CD4-positive, alpha-beta T cell treated with Interferon alpha-2 for 1 hour (primary cell): ENCODE data around the gene RPL29.

Source experiments
- DNase-seq, 2 donors: peaks; one replicate each; pipeline ENCODE4 v3.0.0-alpha.2; 2020 to 2022

The RPL29 gene

DNA sequence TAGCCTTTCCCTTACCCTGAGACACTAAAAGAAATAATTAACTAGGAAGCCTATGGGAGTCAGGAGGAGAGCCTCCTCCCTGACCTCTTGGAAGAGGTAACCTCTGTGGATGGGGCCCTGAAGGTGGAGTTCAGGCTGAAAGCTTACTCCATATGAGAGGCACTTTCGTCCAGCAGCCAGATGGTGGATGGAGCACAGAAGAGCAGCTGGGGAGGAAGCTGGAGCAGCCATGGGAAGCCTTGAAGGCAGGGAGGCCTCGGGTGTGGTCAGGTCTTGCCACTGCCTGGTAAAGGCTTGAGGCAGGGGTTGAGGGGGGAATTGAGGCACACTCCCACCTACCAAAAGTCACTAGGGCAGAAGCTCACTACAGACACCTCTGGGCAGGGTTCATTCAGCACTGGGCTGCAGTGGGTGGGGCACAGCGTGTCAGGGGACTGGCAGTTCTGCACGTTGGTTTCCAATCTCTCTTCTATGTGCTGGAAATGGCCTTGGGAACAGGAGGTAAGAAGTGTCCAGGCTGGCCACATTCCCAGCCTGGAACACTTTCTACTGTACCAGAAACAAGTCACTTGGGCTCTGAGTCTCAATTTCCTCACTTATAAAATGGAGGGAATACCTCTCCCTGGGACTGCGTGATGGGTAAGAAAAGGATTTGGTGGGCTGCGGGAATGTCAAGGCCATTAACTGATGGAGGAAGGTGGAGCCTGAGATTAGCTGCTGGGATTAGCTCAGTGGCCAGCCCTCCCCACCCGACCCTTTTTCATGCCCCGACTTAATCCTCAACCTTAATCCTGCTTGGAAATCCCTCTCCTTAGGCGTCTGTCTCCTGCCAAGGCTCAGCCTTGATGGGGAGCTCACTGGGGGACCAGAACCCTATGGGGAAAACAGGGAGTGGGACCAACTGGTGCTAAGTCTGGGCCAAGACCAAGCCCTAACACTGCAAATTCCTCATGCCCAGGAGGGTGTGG, 33.8 kb downstream of the RPL29 start:
- no peak for DNase-seq

DNA sequence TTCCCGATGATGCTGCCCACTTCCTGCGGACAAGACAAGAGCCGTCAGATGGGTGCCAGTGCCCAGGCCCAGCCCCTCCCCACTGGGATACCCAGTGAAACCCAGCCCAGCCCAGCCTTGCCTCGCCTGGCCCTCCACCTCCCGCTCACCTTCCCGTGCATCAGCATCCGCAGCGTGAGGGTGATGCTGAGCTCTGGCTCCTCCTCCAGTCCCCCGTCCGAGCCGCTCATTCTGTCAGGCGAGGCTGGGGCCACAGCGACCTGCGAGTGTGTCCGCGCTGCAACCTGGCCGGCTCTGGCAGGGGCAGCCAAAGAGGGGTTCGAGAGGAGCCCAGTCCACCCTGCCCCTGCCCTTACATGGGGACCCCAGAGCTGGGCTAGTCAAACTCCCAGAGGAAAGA, 34.7 kb downstream of the RPL29 start:
- DNase-seq = no peak

DNA sequence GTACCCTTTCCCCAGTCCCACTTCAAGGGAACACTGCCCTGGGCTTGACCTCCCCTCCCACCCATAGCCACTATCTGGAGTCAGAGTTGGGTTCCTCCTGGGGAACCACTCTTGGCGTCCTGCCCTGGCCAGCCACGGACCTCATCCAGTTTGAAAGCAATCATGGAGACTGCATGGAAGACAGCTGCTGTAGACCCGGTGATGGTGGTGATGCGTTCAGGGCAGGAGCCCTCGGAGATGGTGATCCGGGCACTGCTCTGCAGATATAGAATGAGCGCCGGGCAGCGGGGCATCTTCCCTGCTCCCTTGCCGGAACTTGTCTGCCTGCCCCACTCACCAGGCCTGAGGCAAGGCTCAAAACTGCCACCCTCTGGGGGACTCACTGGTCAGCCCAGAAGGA, 35.3 kb downstream of the RPL29 start:
- DNase-seq = no peak

DNA sequence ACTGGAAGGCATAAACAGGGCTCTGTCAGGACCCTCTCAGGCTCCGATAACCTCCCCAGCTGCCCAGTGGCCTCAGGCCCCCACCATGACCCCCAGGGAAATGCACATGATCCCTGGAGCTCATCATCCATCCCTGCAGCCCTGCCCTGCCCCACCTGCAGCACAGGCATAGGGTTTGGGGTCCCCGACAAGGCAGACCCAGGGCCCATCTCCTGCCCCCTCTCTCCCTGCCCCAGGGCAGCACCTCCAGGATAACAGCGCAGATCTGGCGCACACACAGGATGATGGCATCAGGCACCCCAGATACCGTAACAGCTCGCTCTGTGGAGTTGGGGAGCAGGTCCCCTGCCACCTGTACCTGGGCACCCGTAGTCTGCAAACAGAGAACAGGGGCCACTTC, 36.0 kb downstream of the RPL29 start:
- DNase-seq = no peak

DNA sequence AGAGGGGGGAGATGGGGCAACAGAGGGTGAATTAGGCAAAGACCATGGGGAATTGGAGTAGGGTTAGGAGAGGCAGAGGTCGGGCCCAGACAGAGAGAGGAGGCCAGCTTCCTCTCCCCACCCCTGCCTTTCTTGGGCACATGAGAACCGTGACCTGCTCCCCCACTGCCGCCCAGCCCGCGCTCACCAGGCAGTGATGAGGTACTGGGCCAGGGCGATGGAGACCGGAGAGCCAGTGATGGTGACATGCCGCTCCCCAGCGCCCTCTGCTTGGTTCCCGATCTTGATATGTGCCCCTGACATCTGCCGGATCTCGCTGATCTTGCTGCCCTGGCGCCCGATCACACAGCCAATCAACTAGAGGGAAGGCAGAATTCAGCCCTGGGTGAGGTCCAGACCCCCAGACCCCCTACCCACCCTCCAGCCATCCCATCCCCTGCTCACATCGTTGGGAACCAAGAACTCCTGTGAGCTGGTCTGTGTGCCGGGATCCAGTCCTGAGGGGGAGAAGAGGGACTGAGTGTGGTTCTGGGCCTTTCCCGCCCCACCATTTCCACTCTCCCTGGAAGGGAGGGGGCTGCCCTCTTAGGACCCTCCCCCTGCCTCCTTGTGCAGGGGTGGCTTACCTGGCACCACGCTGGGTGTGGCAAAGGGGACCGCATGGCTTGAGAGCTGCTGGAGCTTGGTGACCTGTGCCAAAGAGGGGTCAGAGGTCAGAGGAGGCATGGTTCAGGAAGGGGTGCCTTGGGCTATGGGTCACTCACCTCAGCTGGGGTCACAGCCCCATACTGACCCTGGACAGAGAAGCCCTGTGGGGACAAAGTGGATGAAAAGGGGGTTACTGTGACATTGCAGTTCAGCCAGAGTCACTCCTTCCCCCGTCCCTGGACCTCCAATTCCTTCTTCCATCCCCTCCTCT, 36.8 kb downstream of the RPL29 start:
- no peak for DNase-seq

DNA sequence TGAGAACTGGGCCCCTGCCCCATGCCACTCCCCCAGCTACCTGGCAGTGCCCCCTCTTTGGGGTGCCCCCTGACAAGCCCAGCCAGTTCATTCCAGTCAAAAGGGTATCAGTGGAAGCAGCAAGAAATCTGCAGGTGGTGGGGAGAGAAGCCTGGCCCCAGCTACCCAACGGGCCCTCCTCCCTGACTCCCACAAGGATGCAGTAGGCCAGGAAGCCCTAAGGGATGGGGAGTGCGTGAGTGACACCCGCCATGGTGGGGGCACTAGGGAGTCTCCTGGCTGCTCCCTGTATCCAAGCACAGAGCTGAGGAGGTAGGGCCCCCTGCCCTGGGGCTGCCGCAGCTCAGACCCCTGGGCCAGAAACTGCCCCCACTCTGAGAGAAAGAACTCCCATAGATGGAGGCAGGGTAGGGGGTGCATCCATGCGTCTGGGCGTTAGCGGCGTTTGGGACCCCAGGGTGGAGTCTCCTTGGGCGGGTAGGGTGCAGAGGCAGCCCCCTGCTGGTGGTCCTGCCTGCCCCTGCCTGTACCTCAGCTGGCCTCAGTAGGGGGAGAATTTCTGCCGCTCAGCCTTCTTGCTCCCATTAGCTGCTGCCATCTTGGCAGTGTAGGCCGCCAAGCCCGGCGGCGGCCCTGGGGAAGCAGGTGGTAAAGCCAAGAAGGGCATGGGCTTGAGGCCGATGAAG, 38.0 kb downstream of the RPL29 start:
- no peak for DNase-seq

DNA sequence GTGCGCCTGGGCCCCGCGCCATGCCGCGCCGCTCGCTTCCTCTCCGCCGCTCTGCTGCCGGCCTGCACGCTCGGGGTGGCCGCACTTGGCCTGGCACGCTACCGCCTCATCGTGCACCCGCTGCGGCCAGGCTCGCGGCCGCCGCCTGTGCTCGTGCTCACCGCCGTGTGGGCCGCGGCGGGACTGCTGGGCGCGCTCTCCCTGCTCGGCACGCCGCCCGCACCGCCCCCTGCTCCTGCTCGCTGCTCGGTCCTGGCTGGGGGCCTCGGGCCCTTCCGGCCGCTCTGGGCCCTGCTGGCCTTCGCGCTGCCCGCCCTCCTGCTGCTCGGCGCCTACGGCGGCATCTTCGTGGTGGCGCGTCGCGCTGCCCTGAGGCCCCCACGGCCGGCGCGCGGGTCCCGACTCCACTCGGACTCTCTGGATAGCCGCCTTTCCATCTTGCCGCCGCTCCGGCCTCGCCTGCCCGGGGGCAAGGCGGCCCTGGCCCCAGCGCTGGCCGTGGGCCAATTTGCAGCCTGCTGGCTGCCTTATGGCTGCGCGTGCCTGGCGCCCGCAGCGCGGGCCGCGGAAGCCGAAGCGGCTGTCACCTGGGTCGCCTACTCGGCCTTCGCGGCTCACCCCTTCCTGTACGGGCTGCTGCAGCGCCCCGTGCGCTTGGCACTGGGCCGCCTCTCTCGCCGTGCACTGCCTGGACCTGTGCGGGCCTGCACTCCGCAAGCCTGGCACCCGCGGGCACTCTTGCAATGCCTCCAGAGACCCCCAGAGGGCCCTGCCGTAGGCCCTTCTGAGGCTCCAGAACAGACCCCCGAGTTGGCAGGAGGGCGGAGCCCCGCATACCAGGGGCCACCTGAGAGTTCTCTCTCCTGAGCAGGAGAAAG, 39.6 kb downstream of the RPL29 start:
- DNase-seq = peak; percentile 12 to 47

DNA sequence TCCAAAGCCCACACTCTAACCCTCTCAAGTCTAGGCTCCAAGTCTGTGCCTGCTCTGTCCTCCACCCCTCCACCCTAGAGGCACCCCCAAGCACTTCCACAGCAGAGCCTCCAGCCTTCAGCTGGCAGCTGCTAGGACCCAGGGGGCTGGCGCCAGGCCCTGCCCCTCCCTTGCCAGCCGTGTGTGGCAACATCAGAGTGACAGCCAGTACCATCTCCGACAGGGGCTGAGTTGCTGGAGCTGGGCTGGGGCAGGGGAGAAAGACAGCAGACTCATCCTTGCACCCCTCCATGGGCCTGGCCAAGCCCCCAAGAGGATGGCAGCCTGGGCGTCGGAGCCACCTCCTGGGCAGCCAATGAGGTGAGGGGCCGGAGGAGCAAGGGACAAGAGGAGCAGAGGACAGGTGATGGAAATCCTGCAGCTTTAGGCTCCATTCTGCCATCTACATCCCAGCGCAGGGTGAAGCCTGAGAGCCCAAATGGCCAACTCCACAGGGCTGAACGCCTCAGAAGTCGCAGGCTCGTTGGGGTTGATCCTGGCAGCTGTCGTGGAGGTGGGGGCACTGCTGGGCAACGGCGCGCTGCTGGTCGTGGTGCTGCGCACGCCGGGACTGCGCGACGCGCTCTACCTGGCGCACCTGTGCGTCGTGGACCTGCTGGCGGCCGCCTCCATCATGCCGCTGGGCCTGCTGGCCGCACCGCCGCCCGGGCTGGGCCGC, 40.4 kb downstream of the RPL29 start, which contains the start of gene GPR62:
GPR62 (plus strand) TSS at position 207 of the 718 bp plus-strand sequence; CDS start at position 479, 272 bp downstream.
- DNase-seq = no peak

DNA sequence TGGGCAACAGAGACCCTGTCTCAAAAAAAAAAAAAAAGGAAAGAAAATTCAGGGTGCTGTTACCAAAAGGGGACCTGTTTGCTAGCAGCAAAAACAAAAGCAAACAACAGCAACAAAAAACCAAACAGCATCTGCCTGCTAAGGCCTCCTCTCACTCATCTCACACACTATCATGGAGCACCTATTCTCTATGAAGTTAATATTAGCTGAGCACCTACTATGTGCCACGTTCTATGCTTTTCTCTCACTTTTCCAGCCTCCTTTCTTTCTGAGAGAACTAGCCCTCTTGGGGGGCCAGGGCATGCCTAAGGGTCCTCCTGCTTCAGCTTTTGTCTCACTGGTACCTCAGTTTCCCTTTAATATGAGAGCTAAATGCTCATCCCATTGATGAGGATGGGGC, 41.0 kb downstream of the RPL29 start:
- no peak for DNase-seq

DNA sequence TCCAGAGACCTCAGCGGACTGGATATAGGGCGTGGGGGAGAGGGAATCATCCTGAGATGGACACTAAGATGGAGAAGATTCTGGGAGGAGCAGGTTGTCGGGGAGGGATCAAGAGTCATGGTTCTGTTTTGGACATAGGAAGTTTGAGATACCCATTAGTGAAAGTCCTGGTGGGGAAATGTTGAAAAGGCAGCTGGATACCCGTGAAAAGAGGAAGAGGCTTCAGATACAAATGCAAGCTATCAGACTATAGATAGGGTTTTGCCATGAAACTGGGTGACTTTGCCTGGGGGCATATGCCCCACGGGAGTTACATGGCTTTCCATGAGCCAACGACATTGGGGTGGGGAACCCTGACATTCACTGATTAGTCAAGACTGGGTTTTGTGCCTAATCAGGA, 41.6 kb downstream of the RPL29 start:
- no peak for DNase-seq

DNA sequence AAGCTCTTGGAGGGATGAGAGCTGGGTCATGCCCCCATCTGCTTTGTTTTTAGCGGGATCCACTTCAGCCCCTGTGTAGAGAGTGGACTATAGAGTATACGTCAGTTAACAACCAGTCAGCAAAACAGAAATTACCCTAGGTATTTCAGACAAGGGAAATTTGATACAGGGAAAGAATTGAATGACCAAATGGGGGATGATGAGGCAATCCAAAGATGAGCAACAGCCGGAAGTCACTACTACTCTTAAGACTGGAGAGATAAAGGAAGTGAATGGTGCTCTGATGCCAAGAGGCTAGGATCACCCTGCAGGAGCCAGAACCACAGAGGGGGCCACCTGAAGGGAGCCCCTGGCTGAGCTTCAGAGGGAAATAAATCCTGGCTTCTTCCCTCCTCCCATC, 42.2 kb downstream of the RPL29 start:
- DNase-seq = no peak

DNA sequence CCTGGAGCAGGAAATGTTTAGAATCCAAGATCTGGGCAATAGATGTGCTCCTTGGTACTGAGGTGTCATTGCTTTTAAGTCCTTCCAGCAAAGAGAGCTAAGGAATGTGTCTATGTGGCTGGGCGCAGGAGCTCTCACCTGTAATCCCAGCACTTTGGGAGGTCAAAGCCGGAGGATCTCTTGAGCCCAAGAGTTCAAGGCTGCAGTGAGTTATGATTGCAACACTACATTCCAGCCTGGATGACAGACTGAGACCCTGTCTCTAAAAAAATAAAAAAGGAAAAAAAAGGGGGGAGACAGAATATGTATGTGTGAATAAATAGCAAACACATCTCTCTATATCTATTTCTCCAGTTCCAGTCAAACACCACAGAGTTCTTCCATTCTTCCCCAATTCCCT, 44.8 kb downstream of the RPL29 start:
- no peak for DNase-seq

DNA sequence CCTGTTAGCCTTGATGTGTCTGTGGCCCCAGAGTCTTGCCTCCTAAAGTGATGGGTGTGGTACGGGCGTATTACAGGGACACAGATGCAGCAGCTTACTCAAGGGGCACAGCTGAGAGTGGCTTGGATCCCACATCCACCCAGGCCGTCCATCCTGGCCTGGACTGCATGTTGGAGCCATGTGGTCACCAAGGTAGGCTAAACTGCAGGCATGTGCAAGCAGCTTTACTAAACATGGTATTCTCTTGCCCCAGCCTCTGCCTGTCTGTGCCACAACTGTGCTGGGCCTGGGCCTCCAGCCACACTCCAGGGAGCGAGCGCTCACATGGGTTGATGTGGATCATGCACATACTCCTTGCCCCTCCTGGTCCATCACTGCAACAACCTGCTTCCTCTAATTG, 46.6 kb downstream of the RPL29 start:
- no peak for DNase-seq

DNA sequence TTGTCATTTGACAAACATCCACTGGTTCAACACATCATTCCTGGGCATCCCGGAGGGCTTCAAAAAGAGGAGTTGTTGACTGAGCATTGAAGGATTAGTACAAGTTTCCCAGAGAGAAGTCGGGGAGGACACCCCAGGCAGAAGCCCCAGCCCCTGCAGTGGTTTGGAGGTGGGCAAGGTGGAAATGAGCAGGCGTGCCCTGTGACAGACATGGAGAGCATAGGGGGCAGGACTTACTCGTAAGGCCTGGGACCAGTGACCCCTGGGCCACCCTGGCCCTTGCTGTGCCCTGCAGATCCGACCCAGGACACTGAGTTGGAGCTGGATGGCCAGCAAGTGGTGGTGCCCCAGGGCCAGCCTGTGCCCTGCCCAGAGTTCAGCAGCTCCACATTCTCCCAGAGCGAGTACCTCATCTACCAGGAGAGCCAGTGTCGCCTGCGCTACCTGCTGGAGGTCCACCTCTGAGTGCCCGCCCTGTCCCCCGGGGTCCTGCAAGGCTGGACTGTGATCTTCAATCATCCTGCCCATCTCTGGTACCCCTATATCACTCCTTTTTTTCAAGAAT, 47.6 kb downstream of the RPL29 start:
- no peak for DNase-seq

DNA sequence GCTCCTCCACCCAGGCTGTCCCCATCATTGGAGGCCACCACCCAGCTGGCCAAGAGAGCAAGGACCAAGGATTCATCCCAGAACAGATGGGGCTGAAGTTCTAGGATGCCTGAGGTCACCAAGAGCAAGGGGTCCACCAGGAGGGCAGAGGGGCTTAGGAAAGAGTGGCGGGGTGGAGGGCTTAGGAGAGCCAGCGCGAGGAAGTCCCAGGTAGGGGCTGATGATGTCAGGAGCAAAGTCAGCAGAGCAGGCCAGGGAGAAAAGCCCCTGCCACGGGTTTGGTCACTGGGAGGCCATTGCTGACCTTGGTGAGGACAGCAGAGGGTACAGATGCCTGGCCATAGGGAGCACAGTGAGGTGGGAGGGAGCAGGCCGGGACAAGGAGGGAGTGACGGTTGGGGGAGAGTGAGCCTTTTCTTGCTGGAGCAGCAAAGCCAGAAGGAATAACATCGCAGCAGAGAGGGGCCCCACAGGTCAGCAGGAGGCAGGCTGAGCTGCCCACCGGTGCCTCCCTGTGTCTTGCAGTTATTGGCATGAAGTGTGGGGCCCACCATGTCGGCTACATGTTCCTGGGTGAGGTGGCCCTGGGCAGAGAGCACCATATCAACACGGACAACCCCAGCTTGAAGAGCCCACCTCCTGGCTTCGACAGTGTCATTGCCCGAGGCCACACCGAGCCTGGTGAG, 48.3 kb downstream of the RPL29 start:
- no peak for DNase-seq

DNA sequence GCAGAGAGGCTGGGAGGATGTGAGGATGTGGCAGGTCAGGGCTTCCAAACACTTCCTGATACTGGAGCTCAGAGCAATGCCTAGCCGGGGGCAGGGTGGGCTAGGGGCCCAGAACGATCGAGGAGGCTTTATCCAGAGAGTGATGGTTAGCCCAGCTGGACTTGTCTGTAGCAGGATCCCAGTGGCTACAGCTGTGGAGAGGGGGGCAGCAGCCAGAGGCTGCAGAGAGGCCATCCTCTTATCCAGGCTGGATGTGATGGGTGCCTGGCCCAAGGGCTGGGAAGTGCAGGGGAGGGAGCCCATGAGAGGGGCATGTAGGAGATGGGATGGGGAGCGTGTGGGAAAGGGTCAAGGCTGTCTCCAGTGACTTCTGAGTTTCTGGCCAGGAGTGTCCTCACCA, 48.9 kb downstream of the RPL29 start:
- no peak for DNase-seq

DNA sequence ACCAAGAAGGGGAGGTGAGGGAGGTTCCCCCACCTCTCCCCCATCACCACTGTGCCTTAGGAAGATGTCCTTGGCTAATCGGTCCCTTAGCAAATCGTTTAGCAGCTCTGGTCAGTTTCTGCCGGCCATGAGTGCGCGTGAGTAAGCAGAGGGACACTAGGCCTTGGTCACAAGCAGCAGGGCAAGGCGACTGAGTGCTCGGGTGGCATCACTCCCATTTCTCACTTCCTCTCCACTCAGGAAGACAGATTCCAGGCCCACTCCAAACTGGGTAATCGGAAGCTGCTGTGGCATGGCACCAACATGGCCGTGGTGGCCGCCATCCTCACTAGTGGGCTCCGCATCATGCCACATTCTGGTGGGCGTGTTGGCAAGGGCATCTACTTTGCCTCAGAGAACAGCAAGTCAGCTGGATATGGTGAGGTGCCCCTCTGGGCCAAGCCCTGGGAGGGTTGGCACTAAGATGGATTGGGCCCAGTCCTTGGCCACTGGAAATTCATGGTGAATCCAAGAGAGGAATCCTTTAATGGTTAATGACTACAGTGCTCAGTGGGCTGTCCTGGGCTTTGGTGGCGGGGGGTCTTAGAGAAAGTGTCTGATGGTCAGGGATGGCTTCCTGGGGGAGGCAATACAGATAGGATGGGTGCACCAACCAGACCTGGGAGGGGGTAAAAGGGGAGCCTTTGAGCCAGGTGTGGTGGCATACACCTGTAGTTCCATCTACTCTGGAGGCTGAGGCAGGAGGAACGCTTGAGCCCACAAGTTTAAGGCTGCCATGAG, 49.6 kb downstream of the RPL29 start:
- DNase-seq = no peak

DNA sequence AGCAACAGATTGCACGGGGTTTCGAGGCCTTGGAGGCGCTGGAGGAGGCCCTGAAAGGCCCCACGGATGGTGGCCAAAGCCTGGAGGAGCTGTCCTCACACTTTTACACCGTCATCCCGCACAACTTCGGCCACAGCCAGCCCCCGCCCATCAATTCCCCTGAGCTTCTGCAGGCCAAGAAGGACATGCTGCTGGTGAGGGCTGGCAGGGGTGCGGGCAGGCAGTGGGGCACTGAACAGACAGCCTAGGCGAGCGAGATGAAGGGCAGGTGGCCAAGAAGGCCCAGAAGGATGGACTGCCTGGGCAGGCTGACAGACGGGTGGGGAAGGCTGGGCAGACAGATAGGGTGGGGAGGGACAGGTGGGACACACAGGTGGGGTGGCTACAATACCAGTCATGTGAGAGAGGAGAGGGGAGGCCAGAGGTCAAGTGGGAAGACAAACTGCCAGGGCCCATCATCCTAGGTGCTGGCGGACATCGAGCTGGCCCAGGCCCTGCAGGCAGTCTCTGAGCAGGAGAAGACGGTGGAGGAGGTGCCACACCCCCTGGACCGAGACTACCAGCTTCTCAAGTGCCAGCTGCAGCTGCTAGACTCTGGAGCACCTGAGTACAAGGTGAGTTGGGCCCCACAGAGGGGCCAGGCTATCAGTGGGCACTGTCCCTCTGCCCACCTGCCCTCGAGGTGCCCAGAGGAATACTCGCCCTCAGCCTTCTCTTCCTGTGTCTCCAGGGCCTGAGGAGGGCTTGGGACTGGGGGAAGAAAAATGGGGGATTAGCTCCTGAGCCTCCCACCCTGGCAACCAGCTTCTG, 50.5 kb downstream of the RPL29 start:
- DNase-seq = no peak
